Fibroblast of pulmonary artery (primary cell): Measurements from ENCODE around the gene CACNA2D3.

Experiments
- DNase-seq: peaks from one replicate; pipeline ENCODE4 v3.0.0-alpha.2; 2010; ENCODE audit warnings: low read depth
- H3K4me3 ChIP-seq: replicated peaks from 2 replicates; pipeline ENCODE4 v1.5.1; 2011; ENCODE audit warnings: low read depth, mild to moderate bottlenecking, control low read depth, low read length, moderate library complexity
- CTCF ChIP-seq: IDR thresholded peaks from 2 replicates; pipeline ENCODE4 v1.5.1; 2011; ENCODE audit warnings: mild to moderate bottlenecking, control low read depth, low read length, inconsistent platforms; ENCODE audit errors: missing control alignments

CACNA2D3 gene

GRCh38 chr3:54510506-54510905, 388.2 kb downstream of the CACNA2D3 start:
- no peak for TF ChIP-seq CTCF
- H3K4me3 ChIP-seq: no peak overlapping the region
- no peak for DNase-seq

- DNase-seq: no peak
- H3K4me3 ChIP-seq: no peak overlapping the region
- no peak for TF ChIP-seq CTCF
These were observed 389.5 kb downstream of the CACNA2D3 start for GRCh38 chr3:54511766-54512365.

- DNase-seq: no peak
- no peak for TF ChIP-seq CTCF
- H3K4me3 ChIP-seq: no peak overlapping the region
These were observed 391.7 kb downstream of the CACNA2D3 start for GRCh38 chr3:54514006-54514405.

- no peak for TF ChIP-seq CTCF
- H3K4me3 ChIP-seq: no peak overlapping the region
- no peak for DNase-seq
These were observed 392.1 kb downstream of the CACNA2D3 start for GRCh38 chr3:54514416-54514815.

GRCh38 chr3:54515441-54516213, 393.3 kb downstream of the CACNA2D3 start:
- no peak for DNase-seq
- no peak overlapping the region for H3K4me3 ChIP-seq
- no peak for TF ChIP-seq CTCF

- TF ChIP-seq CTCF: no peak
- DNase-seq: no peak
- H3K4me3 ChIP-seq: no peak overlapping the region
These were observed 395.1 kb downstream of the CACNA2D3 start for GRCh38 chr3:54517424-54517823.
